Neural cell (in vitro differentiated cells): ENCODE results near the gene RASSF9. TPM values are rescaled to one million over a fixed set of nuclear protein-coding genes. Genes with fewer than 3 reads are reported as not detected.

Source experiments
- H2AFZ ChIP-seq: fragments of 200-600, 300-800 bp; sonication (generic), shearing (Covaris generic); 2 replicates; pipeline ENCODE4 v1.6.0; 2014; ENCODE audit warnings: low read depth, mild to moderate bottlenecking, antibody characterized with exemption, low read length, moderate library complexity
- H3F3A ChIP-seq: fragments of 200-600 bp; shearing (Covaris generic); 2 replicates; pipeline ENCODE4 v1.6.1; 2016; ENCODE audit warnings: mild to moderate bottlenecking, moderate library complexity, mixed read lengths, antibody characterized with exemption, low read length; ENCODE audit not compliant: insufficient read depth, poor library complexity, severe bottlenecking
- H3K27ac ChIP-seq: fragments of 200-600, 300-800 bp; sonication (generic), shearing (Covaris generic); 2 replicates; pipeline ENCODE4 v1.5.1; 2014; ENCODE audit warnings: mild to moderate bottlenecking, low read length, moderate library complexity
- H3K27me3 ChIP-seq: fragments of 300-800, 200-600 bp; sonication (generic), shearing (Covaris generic); 2 replicates; pipeline ENCODE4 v1.6.0; 2014; ENCODE audit warnings: mild to moderate bottlenecking, low read depth, low read length, moderate library complexity; ENCODE audit not compliant: insufficient read depth
- H3K36me3 ChIP-seq: fragments of 300-800, 200-600 bp; sonication (generic), shearing (Covaris generic); 2 replicates; pipeline ENCODE4 v1.5.1; 2014; ENCODE audit warnings: mild to moderate bottlenecking, antibody characterized with exemption, low read length, moderate library complexity; ENCODE audit not compliant: insufficient read depth
- H3K4me2 ChIP-seq: fragments of 300-800, 200-600 bp; sonication (generic), shearing (Covaris generic); 2 replicates; pipeline ENCODE4 v1.6.0; 2014; ENCODE audit warnings: mild to moderate bottlenecking, low read length
- H3K4me3 ChIP-seq: fragments of 300-800, 200-600 bp; sonication (generic), shearing (Covaris generic); 2 replicates; pipeline ENCODE4 v1.5.1; 2014; ENCODE audit warnings: mild to moderate bottlenecking, low read length, moderate library complexity
- H3K79me2 ChIP-seq: fragments of 200-600 bp; shearing (Covaris generic); replicated peaks from 2 replicates; pipeline ENCODE4 v1.6.0; 2014; ENCODE audit warnings: mild to moderate bottlenecking, low read length, moderate library complexity; ENCODE audit not compliant: insufficient read depth
- H3K9ac ChIP-seq: fragments of 300-800, 200-600 bp; sonication (generic), shearing (Covaris generic); 2 replicates; pipeline ENCODE4 v1.6.1; 2016; ENCODE audit warnings: mild to moderate bottlenecking, low read length, mixed read lengths
- H3K9me2 ChIP-seq: fragments of 200-600 bp; shearing (Covaris generic); 2 replicates; pipeline ENCODE4 v1.6.1; 2016; ENCODE audit warnings: mild to moderate bottlenecking, low read length, mixed read lengths; ENCODE audit not compliant: insufficient read depth
- H3K9me3 ChIP-seq: fragments of 200-600, 300-800 bp; sonication (generic), shearing (Covaris generic); 2 replicates; pipeline ENCODE4 v1.6.1; 2016; ENCODE audit warnings: mild to moderate bottlenecking, mixed run types, low read length, moderate library complexity, mixed read lengths
- H4K20me1 ChIP-seq: fragments of 200-600 bp; shearing (Covaris generic); 2 replicates; pipeline ENCODE4 v1.6.1; 2016; ENCODE audit warnings: mild to moderate bottlenecking, mixed run types; ENCODE audit not compliant: insufficient read depth
- CTCF ChIP-seq: fragments of 450-650 bp; IDR thresholded peaks from 2 replicates; pipeline ENCODE4 v1.5.1; 2014; ENCODE audit warnings: antibody characterized with exemption, mild to moderate bottlenecking, moderate library complexity; ENCODE audit not compliant: poor library complexity, severe bottlenecking
- EP300 ChIP-seq: fragments of 450-650 bp; conservative IDR thresholded peaks from 2 replicates; pipeline ENCODE4 v1.6.1; 2014; ENCODE audit warnings: antibody characterized with exemption, mild to moderate bottlenecking, moderate library complexity; ENCODE audit not compliant: poor library complexity, severe bottlenecking
- EZH2 ChIP-seq: fragments of 200-600, 300-800 bp; shearing (Covaris generic), sonication (generic); IDR thresholded peaks from 2 replicates; pipeline ENCODE4 v1.6.1; 2014; ENCODE audit warnings: antibody characterized with exemption, low read length, borderline replicate concordance, mild to moderate bottlenecking; ENCODE audit not compliant: insufficient read depth, poor library complexity, severe bottlenecking
- POLR2AphosphoS5 ChIP-seq: IDR thresholded peaks from 2 replicates; pipeline ENCODE4 v1.6.1; 2012
- RAD21 ChIP-seq: fragments of 450-650 bp; conservative IDR thresholded peaks from 2 replicates; pipeline ENCODE4 v1.6.1; 2014; ENCODE audit warnings: antibody characterized with exemption, mild to moderate bottlenecking, moderate library complexity
- SMC3 ChIP-seq: fragments of 450-650 bp; conservative IDR thresholded peaks from 2 replicates; pipeline ENCODE4 v1.6.1; 2014; ENCODE audit warnings: antibody characterized with exemption, mild to moderate bottlenecking, moderate library complexity; ENCODE audit not compliant: poor library complexity
- TAF1 ChIP-seq: IDR thresholded peaks from 2 replicates; pipeline ENCODE4 v1.6.1; 2012; ENCODE audit warnings: low read depth
- polyA plus RNA-seq: library from polyadenylated mRNA; depleted of rRNA; stranded (reverse); fragments of >200 nt; gene quantifications from 2 replicates; pipeline ENCODE4 v1.2.3, GENCODE V29; 2014
- TF ChIP-seq, protein P1 (sequence below): IDR thresholded peaks from 2 replicates; pipeline ENCODE4 v1.6.1; 2012; ENCODE audit warnings: borderline replicate concordance

Gene RASSF9
- polyA plus RNA-seq, 1 donor from 2014 or later: 0.04 TPM

DNA sequence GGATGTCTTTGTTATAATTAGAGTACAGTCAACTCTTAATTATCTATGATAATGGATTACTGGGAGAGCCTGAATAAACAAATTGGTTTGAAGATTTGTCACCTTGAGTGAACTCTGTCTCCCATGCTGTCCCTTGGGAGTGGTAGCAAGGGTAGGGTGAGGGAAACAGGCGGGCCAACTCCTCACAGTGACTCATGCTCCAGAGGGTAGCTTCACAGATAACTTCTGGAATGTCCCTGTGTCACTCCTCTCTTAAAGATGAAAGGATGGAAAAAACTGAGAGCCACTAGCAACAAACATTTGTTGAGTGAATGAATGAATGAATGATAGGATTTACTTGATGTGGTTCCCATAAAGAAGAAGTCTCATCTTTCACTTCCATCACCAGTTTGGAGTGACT lies 53.5 kb downstream of the RASSF9 start:
- no peak overlapping the region for H2AFZ ChIP-seq
- no peaks in the 10 kb centered on the region for H3K79me2 ChIP-seq
- no peak overlapping the region for H3K9ac ChIP-seq
- H3K9me3 ChIP-seq: no peaks in the 10 kb centered on the region
- no peaks in the 10 kb centered on the region for H4K20me1 ChIP-seq
- H3K27me3 ChIP-seq: no peaks in the 10 kb centered on the region
- H3K9me2 ChIP-seq: no peaks in the 10 kb centered on the region
- H3K27ac ChIP-seq: no peak overlapping the region
- H3K36me3 ChIP-seq: no peaks in the 10 kb centered on the region
- H3K4me3 ChIP-seq: no peak overlapping the region
- TF ChIP-seq TAF1: no peak
- no peak overlapping the region for H3K4me2 ChIP-seq
- no peaks in the 10 kb centered on the region for H3F3A ChIP-seq

- no peaks in the 10 kb centered on the region for H3F3A ChIP-seq
- no peak overlapping the region for H3K27ac ChIP-seq
- H3K27me3 ChIP-seq: no peaks in the 10 kb centered on the region
- H3K4me2 ChIP-seq: no peak overlapping the region
- no peak for TF ChIP-seq POLR2AphosphoS5
- no peaks in the 10 kb centered on the region for H3K36me3 ChIP-seq
- no peaks in the 10 kb centered on the region for H4K20me1 ChIP-seq
- H2AFZ ChIP-seq: no peak overlapping the region
- H3K9me3 ChIP-seq: no peaks in the 10 kb centered on the region
- H3K4me3 ChIP-seq: no peak overlapping the region
- no peaks in the 10 kb centered on the region for H3K9me2 ChIP-seq
- H3K9ac ChIP-seq: no peak overlapping the region
- H3K79me2 ChIP-seq: no peaks in the 10 kb centered on the region
Measured at GRCh38 chr12:85781766-85782165, 54.4 kb downstream of the RASSF9 start.

GRCh38 chr12:85779768-85780167 lies 56.4 kb downstream of the RASSF9 start:
- no peaks in the 10 kb centered on the region for H3K79me2 ChIP-seq
- H2AFZ ChIP-seq: no peak overlapping the region
- H3K36me3 ChIP-seq: no peaks in the 10 kb centered on the region
- no peak overlapping the region for H3K27ac ChIP-seq
- no peaks in the 10 kb centered on the region for H4K20me1 ChIP-seq
- H3K9ac ChIP-seq: no peak overlapping the region
- no peak overlapping the region for H3K4me3 ChIP-seq
- H3K27me3 ChIP-seq: no peaks in the 10 kb centered on the region
- H3F3A ChIP-seq: no peaks in the 10 kb centered on the region
- H3K9me3 ChIP-seq: no peaks in the 10 kb centered on the region
- H3K4me2 ChIP-seq: no peak overlapping the region
- H3K9me2 ChIP-seq: no peaks in the 10 kb centered on the region
- TF ChIP-seq, protein P1, sequence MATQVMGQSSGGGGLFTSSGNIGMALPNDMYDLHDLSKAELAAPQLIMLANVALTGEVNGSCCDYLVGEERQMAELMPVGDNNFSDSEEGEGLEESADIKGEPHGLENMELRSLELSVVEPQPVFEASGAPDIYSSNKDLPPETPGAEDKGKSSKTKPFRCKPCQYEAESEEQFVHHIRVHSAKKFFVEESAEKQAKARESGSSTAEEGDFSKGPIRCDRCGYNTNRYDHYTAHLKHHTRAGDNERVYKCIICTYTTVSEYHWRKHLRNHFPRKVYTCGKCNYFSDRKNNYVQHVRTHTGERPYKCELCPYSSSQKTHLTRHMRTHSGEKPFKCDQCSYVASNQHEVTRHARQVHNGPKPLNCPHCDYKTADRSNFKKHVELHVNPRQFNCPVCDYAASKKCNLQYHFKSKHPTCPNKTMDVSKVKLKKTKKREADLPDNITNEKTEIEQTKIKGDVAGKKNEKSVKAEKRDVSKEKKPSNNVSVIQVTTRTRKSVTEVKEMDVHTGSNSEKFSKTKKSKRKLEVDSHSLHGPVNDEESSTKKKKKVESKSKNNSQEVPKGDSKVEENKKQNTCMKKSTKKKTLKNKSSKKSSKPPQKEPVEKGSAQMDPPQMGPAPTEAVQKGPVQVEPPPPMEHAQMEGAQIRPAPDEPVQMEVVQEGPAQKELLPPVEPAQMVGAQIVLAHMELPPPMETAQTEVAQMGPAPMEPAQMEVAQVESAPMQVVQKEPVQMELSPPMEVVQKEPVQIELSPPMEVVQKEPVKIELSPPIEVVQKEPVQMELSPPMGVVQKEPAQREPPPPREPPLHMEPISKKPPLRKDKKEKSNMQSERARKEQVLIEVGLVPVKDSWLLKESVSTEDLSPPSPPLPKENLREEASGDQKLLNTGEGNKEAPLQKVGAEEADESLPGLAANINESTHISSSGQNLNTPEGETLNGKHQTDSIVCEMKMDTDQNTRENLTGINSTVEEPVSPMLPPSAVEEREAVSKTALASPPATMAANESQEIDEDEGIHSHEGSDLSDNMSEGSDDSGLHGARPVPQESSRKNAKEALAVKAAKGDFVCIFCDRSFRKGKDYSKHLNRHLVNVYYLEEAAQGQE: no peak
- no peak for TF ChIP-seq EZH2
- TF ChIP-seq SMC3: no peak

DNA sequence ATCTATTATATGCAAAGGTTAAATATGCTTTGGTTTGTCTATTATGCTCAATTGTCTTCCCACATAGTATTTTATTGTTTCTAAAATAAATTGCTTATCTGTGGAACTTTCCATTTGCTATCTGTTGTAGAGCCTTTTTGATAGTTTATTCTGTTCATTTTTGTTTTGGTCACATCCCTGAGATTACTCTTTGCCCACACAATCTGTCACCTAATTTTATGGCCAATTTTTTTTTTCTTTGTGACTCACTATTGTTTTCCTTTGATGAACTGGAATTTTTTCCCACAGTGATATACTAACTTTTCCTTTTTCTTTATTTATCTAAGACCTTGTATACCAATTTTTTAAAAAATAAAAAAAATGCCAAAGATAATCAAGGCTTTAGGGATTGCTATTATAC lies 61.1 kb downstream of the RASSF9 start:
- Histone ChIP-seq H3K79me2 (no peaks in the 10 kb centered on the region), H3K9ac (no peak overlapping the region), H3K4me2 (no peak overlapping the region), H3K27me3 (no peaks in the 10 kb centered on the region), H3F3A (no peaks in the 10 kb centered on the region), H3K9me2 (no peaks in the 10 kb centered on the region), H4K20me1 (no peaks in the 10 kb centered on the region), H3K36me3 (no peaks in the 10 kb centered on the region), H2AFZ (no peak overlapping the region), H3K9me3 (no peaks in the 10 kb centered on the region), H3K27ac (no peak overlapping the region), H3K4me3 (no peak overlapping the region)
- TF ChIP-seq EP300 (no peak), CTCF (no peak), RAD21 (no peak), EZH2 (no peak)
